Stimulated activated CD8-positive, alpha-beta memory T cell treated with anti-CD3 and anti-CD28 coated beads, Interleukin-7, amount 100 ng/mL, for 1 hour (primary cell): ENCODE results near the gene NR1H4.
"Not testable (repeated sequence)": the region's sequence is repeated elsewhere in the genome, so short reads cannot be mapped to it uniquely, and the experiment has no call there.

Experiments used
- DNase-seq, 2 donors: peaks; one replicate each; pipeline ENCODE4 v3.0.0-alpha.2; 2020; ENCODE audit warnings: low read depth in 2 of 2

Gene NR1H4

GRCh38 chr12:100472325-100472724, 1.3 kb upstream of the NR1H4 start:
- no peak for DNase-seq

DNA sequence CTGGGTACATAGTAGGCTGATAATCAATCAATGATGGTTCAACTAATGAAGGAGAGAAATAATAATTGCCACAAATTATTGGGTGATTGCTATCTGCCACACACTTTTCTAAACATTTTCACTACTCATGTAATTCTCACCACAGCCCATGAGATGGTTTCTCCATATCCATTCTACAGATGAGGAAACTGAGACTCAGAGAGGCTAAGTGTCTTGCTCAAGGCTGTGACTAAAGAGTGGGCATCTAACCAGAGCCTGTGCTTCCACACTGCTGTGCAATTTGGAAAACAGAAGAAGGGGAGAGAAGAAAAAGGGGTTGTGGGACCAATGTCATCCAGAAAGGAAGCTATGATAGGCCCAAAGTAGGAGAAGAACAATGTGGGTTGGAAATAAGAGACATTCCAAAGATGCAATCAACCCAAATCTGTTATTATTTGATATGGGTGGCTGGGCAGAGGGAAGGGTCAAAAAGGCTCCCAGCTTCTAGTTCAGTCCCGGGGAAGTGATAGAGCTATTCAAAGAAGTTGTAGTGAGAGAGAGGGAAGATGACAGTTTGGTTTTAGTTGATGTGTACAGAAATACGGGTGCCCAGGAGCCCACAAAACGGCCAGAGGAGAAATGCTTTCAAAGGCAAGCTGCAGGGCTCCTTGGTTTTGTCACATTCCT, 483 bp upstream of the NR1H4 start:
- DNase-seq = no peak

DNA sequence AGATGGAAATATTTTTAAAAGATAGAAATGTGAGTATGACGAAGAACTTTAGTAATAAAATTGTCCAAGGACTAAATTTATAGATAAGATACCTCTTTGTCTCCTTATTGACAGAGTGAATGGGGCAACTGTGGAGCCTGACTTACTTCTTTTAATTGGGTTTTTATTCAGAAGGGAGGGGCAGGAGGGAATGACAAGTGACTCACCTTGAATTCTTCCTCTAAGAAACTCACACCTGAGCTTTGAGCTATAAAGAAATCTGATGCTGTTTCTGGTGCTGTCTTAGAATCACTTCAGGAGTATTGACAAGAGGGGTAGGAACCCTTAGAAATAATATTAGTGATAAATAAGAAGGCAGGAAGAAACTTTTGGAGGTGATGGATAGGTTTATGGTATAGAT, 951 bp downstream of the NR1H4 start:
- DNase-seq = no peak

DNA sequence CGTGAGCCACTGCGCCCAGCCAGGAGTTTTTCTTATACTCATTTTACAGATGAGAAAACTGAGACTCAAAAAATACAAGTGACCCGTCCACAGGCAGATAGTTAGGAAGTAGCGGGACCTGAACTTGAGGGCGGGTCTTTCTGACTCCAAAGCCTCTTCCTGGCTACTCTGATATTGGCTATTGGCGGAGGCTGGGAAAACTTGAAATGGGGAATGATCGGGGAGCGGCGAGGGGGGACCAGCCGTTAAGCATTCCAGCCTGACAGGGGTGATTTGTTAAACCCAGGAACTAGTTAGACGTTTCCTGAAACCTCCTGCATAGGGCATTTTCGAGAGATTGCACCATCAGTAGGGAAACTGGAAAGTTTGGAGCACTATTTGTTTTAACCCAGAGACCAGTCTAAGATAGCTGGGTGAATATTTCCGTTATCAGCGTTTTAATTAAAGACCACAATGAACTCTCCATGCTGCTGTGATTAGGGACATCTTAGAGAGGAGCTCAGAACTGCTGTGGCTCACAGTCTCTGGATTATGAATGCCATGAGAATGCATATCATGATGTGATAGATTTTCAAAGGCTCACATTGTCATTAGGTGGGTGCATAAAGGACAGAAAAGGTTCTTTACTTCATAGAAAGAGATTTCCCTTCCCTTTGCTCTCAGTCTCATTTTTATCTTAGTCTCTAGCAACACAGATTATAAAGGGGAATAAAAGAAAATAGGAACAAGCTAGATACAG, 2.5 kb downstream of the NR1H4 start:
- no peak for DNase-seq

DNA sequence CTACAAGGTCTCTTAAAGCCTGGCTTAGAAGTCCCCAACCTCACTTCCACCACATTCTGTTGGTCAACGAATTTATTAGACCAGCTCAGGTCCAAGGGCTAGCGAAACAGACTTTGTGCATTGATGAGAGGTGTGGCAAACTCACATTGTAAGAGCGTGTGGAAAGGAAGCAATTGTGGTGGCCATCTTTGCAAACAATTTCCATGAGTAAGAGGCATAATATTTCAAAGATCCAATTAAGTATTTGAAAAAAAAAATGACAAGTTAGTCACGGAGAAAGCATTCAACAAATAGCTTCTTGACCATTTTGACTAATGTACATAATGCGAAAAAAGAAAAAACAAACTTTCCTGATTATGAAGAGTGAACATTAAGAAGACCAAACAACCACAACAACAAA, 7.4 kb downstream of the NR1H4 start:
- no peak for DNase-seq

- no peak for DNase-seq
Measured at GRCh38 chr12:100484183-100484886, 10.7 kb downstream of the NR1H4 start.

DNA sequence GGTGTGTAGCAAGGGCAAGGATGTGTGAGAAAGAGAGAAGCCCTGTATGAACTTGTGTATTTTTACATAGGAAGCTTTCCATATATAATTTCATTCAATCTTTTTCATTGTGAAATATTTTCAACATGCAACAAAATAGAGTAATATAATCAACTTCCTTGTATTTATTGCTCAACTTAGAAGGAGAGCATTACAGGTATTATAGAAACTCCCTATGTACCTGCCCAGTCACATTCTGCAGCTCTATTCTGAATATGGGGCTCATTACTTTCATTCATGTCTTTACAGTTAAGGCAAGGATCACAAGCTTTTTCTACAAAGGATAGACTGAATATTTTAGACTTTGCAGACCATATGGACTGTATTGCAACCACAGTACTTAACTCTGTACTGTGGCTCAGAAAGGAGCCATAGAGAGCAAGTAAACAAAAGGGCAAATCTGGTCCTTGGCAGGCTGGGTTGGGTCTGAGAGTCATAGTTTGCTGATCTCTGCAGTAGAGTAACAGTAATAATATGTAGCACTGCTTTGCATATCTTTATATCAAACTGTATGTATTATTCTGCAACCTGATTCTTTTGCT, 11.3 kb downstream of the NR1H4 start:
- no peak for DNase-seq

DNA sequence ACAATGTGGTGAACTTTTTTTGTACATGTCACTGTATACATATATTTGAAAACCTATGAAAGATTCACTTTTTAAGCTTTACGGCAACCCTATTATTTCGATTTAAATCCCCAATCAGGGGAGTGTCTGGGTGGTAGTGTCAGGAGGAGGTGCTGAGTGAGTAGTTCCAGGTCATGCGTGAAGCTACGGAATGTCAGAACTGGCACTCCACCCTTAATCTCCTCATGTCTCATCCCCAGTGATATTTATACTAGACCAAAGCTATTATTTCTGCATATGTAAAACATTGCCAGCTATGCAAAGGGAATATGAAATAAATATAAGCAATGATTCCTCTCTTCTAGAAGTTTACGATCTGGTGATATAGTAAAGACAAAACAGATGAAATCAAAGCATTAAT, 12.3 kb downstream of the NR1H4 start:
- DNase-seq = no peak

- no peak for DNase-seq
Measured at GRCh38 chr12:100489251-100489820, 15.7 kb downstream of the NR1H4 start.

GRCh38 chr12:100490056-100490455, 16.4 kb downstream of the NR1H4 start:
- no peak for DNase-seq

- no peak for DNase-seq
Measured at GRCh38 chr12:100491104-100491503, 17.4 kb downstream of the NR1H4 start.

GRCh38 chr12:100493396-100494012, 19.8 kb downstream of the NR1H4 start:
- DNase-seq = no peak

- no peak for DNase-seq
Measured at GRCh38 chr12:100494026-100494425, 20.4 kb downstream of the NR1H4 start.

- DNase-seq = no peak
Measured at GRCh38 chr12:100494538-100494937, 20.9 kb downstream of the NR1H4 start.

GRCh38 chr12:100497105-100497795, 23.6 kb downstream of the NR1H4 start:
- no peak for DNase-seq

GRCh38 chr12:100498141-100498540, 24.5 kb downstream of the NR1H4 start:
- DNase-seq = no peak

DNA sequence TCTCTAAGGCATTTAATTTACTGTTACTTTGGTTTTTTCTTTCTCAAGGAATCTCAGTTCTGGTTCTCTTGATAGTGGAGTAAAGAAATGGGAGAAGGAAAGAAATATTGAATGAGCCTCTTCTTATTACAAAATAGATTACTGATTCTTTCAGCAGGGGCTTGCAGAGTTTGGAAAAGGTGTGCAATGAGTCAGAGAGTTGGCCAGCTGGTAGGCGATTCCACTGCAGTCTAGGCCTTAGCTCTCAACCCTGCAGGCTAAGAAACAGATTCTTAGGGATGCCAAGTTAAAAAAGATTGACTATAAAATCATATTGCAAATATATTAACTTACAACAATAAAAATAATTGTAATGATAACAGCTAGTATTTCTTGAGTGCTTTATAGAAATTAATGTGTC, 25.8 kb downstream of the NR1H4 start:
- no peak for DNase-seq

DNA sequence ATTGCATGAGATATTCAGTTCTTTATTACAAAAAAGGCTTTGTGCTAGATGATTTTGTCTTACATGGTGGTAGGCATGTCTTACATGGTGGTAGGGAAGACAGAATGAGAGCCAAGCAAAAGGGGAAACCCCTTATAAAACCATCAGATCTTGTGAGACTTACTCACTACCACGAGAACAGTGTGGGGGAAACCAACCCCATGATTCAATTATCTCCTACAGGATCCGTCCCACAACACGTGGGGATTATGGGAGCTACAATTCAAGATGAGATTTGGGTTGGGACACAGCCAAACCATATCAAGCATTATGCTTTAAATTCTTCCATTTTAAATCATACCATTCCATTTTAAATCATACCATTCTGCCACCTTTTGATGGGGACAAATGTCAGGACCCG, 29.1 kb downstream of the NR1H4 start:
- DNase-seq = not testable (repeated sequence)

DNA sequence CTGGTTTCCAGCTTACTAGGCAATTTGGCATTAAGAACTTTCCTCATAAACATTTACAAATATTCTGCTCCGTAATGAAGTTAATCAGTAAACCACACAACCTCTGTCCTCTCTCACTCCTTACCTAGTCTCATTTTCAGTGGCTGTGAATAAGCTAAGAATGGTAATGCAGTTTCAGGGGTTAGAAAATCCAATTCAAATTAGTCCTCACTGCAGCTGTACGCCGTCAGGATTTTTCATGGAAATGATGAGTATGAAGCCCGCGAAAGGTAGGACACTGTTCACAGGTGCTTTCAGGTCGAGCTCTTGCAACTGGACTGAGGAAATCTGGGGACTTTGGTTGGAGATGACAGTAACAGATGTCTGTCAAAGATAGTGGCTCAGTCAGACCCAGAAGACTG, 29.6 kb downstream of the NR1H4 start:
- no peak for DNase-seq

DNA sequence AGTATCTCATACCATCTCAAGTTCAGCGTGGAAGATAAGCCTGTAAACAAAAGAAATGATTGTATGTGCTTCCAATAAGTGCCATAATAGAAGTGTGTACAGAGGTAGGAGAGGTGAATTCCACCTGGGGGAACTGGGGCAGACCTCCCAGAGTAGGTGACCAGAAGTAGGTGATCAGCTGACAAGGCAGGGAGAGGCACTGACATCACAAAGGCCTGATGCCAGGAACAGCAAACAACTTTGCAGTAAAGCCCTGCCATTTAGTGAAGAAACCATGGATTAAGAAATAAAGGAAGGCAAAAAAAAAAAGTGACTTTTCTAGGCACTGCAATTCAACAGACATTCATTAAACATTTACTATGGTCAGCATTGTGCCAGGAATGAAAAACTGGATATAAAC, 31.1 kb downstream of the NR1H4 start:
- no peak for DNase-seq

DNA sequence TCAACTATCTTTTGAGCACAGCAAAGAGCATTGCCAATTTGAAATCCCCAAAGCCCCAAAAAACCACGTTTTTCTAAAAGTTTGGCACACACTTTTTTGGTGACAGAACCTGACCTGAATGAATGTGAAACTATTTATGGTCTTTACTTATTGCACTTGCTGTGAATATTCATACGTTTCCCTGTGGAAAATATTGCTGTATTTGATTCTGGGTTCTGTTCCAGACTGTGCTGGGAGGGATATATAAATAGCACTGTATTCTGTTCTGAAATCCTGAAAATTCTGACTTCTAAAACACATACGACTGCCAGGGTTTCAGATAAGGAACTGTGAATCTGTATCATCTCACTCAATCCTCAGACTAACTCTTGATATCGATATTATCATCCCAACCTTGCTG, 35.1 kb downstream of the NR1H4 start:
- no peak for DNase-seq
